HG02642 (cell line): ENCODE measurements around the gene EVX2.

Source experiments
- ATAC-seq: cut with Tn5 transposase; IDR thresholded peaks from one replicate; pipeline ENCODE4 v1.9.1; 2021; ENCODE audit warnings: mild to moderate bottlenecking; ENCODE audit not compliant: unreplicated experiment, poor library complexity

EVX2 gene

GRCh38 chr2:176083796-176084261 is at the start of gene EVX2:
Gene EVX2 (minus strand): TSS chr2:176083962. CDS start chr2:176083776, 186 bp downstream.
- ATAC-seq, result no peak

GRCh38 chr2:176133389-176133788 is 49.6 kb upstream of the EVX2 start:
- no peak for ATAC-seq

- no peak for ATAC-seq
Observed at GRCh38 chr2:176132205-176133171, 48.7 kb upstream of the EVX2 start.

GRCh38 chr2:176131848-176132158 is 48.0 kb upstream of the EVX2 start:
- ATAC-seq, result no peak

GRCh38 chr2:176130957-176131847 is 47.4 kb upstream of the EVX2 start:
- no peak for ATAC-seq

- ATAC-seq, result no peak
Observed at GRCh38 chr2:176130147-176130956, 46.6 kb upstream of the EVX2 start.

- no peak for ATAC-seq
Observed at GRCh38 chr2:176129813-176130146, 46.0 kb upstream of the EVX2 start.

GRCh38 chr2:176128982-176129796 is 45.4 kb upstream of the EVX2 start, which contains the start of gene HOXD8:
Gene HOXD8 (plus strand): TSS chr2:176129705. CDS start chr2:176130367, 662 bp downstream.
- ATAC-seq, result no peak

GRCh38 chr2:176128172-176128981 is 44.6 kb upstream of the EVX2 start:
- ATAC-seq, result no peak

GRCh38 chr2:176127774-176128072 is 44.0 kb upstream of the EVX2 start:
- ATAC-seq, result no peak

GRCh38 chr2:176126929-176127773 is 43.4 kb upstream of the EVX2 start:
- no peak for ATAC-seq

- ATAC-seq, result no peak
Observed at GRCh38 chr2:176125772-176126054, 42.0 kb upstream of the EVX2 start.

- no peak for ATAC-seq
Observed at GRCh38 chr2:176124947-176125771, 41.4 kb upstream of the EVX2 start.

GRCh38 chr2:176124110-176124946 is 40.6 kb upstream of the EVX2 start:
- no peak for ATAC-seq

GRCh38 chr2:176123411-176124109 is 39.8 kb upstream of the EVX2 start:
- no peak for ATAC-seq
